Left renal cortex interstitium (tissue), 4 donors: ENCODE measurements around the gene SPATA12. TPM values are rescaled to one million over a fixed set of nuclear protein-coding genes. Genes with fewer than 3 reads are reported as not detected.
A peak's percentile ranks its signal among the peaks of the same experiment; 100 is the strongest.
"Not testable (repeated sequence)": the region's sequence is repeated elsewhere in the genome, so short reads cannot be mapped to it uniquely, and the experiment has no call there.

Experiments used
- DNase-seq, 4 donors: peaks; one replicate each; pipeline ENCODE4 v3.0.0-alpha.2; 2013; ENCODE audit warnings: low read depth in 4 of 4, low spot score in 2 of 4, missing footprints in 1 of 4
- polyA plus RNA-seq, 4 donors: library from polyadenylated mRNA; unstranded; fragments of 120-200 nt; gene quantifications; one replicate each; pipeline ENCODE4 v1.2.1, GENCODE V29; 2013; ENCODE audit not compliant: insufficient read length in 4 of 4

The SPATA12 gene
- polyA plus RNA-seq, 4 donors = 0.06 to 0.14 (median 0.06) TPM; not detected in 1

DNA sequence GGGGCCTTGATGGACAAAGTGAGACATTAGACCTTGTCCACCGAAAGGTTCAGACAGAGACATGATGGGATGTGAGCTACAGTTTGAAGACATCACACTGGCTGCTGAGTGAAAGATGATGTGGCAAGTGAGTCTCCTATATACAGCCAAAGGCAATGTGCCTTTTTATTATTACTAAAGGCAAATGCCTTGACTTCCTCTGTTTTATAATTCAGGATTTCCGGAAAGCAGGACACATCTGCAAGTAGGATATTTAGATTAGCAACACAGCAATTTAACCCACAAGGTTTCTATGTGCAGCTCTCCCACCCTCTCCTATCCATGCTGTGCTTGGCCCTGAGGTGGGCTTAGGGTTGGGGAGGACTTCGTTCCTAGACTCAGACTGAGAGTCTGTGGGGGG is 20.7 kb downstream of the SPATA12 start:
- no peak for DNase-seq

DNA sequence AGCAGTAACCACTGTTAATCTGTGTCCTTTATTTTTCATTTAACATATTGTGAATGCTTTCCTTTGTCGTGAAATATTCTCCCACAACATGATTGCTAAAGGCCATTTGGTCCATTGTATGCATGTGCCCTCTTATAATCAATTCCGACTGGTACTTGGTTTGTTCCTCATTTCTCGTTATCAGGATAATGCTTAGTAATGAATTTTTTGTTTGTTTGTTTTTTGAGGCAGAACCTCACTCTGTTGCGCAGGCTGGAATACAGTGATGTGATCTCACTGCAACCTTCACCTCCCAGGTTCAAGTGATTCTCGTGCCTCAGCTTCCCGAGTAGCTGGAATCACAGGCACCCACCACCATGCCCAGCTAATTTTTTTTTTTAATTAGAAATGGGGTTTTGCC is 22.0 kb downstream of the SPATA12 start:
- DNase-seq = no peak

- DNase-seq = not testable (repeated sequence)
Measured at GRCh38 chr3:57083266-57083995, 23.0 kb downstream of the SPATA12 start.

DNA sequence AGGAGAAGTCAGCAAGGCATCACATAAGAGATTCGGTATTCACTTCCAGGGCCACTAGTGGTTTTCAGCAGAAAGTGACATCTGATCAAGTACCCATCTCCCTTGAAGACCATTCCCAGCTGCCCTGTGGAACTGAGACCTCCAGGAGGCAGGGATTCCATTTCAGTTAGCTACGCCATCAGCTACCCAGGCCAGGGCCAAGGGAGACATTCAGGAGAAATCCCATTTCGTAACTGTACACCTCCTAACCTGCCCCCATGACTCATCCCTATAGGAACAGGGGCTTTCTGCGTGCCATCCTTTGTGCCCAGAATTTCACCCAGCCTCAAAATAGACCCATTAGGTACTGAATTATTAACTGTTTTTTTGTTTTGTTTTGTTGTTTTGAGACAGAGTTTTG is 24.7 kb downstream of the SPATA12 start:
- no peak for DNase-seq

GRCh38 chr3:57086201-57086600 is 25.7 kb downstream of the SPATA12 start:
- no peak for DNase-seq

DNA sequence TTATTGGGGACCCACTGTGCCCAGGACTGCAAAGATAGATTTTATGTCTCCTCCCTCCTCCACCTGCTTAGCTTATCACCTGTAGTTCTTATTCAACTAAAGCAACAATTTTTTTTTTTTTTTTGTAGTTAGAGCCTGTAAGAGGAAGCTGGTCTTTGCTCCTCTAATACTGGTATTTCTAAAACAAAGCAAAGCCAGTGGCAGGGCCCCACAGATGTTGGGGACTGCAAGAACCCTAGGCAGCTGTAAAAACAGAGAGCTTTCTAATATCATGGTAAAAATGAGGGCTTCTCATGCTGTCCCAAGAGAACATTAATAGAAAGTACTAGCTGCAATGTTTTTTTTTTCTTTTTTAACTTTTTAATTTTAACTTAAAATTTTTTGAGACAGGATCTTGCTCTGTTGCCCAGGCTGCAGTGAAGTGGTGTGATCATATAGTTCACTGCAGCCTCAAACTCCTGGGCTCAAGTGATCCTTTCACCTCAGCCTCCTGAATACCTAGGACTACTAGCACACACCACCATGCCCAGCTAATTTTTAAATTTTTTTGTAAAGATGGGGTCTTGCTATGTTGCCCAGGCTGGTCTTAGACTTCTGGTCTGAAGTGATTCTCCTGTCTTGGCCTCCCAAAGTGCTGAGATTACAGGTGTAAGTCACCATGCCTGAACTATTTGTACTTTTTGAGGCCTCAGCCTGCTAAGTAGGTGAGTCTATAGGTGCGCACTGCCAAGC is 27.1 kb downstream of the SPATA12 start:
- no peak for DNase-seq

- DNase-seq = no peak
Measured at GRCh38 chr3:57088503-57088902, 28.0 kb downstream of the SPATA12 start.

- DNase-seq = no peak
Measured at GRCh38 chr3:57089043-57089442, 28.6 kb downstream of the SPATA12 start.

GRCh38 chr3:57091521-57092273 is 31.2 kb downstream of the SPATA12 start:
- DNase-seq = no peak

GRCh38 chr3:57093489-57093888 is 33.0 kb downstream of the SPATA12 start:
- DNase-seq = no peak

GRCh38 chr3:57093971-57094535 is 33.6 kb downstream of the SPATA12 start:
- DNase-seq = no peak

DNA sequence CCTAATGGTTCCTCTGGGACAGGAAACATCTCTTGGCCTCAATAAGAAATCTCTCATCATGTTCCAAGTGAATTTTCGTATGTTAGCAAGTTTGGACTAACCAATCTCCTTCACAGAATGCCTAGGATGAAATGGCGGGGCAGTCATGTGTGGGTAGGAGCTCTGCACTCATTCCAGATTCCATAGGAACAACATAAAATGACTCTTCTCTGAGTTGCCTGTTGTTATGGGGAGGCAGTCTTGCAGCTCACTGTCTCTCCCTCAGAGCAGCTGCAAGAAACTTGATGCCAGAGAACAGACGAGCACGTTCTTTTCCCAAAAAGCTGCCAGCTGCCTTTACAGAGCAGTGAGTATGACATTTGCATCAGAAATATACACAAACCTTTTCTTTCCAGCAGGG is 34.1 kb downstream of the SPATA12 start:
- DNase-seq = no peak

GRCh38 chr3:57095363-57095762 is 34.9 kb downstream of the SPATA12 start:
- no peak for DNase-seq

- DNase-seq = no peak
Measured at GRCh38 chr3:57097536-57097935, 37.1 kb downstream of the SPATA12 start.

GRCh38 chr3:57098418-57099310 is 38.2 kb downstream of the SPATA12 start:
- DNase-seq = no peak

DNA sequence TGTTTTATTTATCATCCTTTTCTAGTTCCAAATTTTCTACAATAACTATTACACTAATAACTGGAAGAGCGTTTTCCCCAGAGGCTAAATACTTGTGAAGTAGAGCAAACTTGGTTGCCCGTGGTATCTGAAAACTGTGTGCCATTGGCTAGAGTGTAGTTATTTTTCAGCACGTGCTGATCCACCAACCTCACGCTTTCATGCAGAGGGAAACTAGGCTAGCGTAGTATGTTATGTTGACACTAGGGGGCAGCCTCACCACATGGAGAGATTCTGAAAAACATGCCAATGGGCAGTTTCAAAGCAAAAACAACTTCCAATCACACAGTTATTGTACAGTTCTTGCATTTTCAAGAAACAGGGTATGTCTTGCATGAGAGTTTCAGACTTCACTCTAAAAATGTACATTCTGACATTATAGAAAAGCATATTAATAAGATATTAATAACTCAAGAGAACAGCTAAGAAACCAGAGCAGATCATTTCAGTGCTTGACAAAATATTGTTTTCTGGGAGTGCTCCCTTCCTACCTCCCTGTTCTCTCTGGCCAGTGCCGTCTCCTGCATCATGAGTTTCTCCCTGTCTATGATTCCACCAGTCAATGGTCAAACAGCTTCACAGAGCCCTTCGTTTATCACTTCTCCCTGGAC is 39.7 kb downstream of the SPATA12 start:
- peak in 3 of 4 donors; percentile 39 to 76 (median 62) for DNase-seq

- DNase-seq = no peak
Measured at GRCh38 chr3:57105585-57105984, 45.1 kb downstream of the SPATA12 start.

DNA sequence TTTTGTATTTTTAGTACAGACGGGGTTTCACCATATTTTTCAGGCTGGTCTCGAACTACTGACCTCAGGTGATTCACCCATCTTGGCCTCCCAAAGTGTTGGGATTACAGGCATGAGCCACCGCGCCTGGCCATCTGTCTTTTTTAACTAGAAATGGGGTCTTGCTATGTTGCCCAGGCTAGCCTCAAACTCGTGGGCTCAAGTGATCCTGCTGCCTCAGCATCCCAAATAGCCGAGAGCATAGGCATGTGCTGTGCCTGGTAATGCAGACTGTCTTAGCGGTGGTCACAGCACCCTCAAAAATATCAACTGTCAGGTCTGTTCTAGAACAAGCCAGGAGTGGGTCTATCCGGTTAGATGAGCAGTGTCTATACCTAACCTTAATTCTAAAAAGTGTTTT is 48.2 kb downstream of the SPATA12 start:
- no peak for DNase-seq

- DNase-seq = no peak
Measured at GRCh38 chr3:57109437-57110199, 49.2 kb downstream of the SPATA12 start.
